ENCODE data around the gene ST3GAL2.
"Not testable (repeated sequence)": the region's sequence is repeated elsewhere in the genome, so short reads cannot be mapped to it uniquely, and the experiment has no call there.

ST3GAL2 gene

GRCh38 chr16:70349783-70350182 lies 89.1 kb downstream of the ST3GAL2 start:
- in situ Hi-C loops (cut with MboI; ENCODE audit: low sequenced_read_pairs): no loop called here

- in situ Hi-C loops (cut with MboI; ENCODE audit: low sequenced_read_pairs): no loop called here
Observed at GRCh38 chr16:70348991-70349390, 89.9 kb downstream of the ST3GAL2 start.

- in situ Hi-C loops (cut with MboI; ENCODE audit: low sequenced_read_pairs): no loop called here
Observed at GRCh38 chr16:70345840-70346239, 93.1 kb downstream of the ST3GAL2 start.

- in situ Hi-C loops (cut with MboI; ENCODE audit: low sequenced_read_pairs): no loop called here
Observed at GRCh38 chr16:70342016-70342415, 96.9 kb downstream of the ST3GAL2 start.

GRCh38 chr16:70341600-70341999 lies 97.3 kb downstream of the ST3GAL2 start:
- in situ Hi-C loops (cut with MboI; ENCODE audit: low sequenced_read_pairs): no loop called here

GRCh38 chr16:70337814-70338213 lies 101.1 kb downstream of the ST3GAL2 start:
- in situ Hi-C loops (cut with MboI; ENCODE audit: low sequenced_read_pairs): no loop called here

- in situ Hi-C loops (cut with MboI; ENCODE audit: low sequenced_read_pairs): not testable (repeated sequence)
Observed at GRCh38 chr16:70332728-70333127, 106.2 kb downstream of the ST3GAL2 start.

GRCh38 chr16:70331588-70332358 lies 107.1 kb downstream of the ST3GAL2 start:
- in situ Hi-C loops (cut with MboI; ENCODE audit: low sequenced_read_pairs): no loop called here

- in situ Hi-C loops (cut with MboI; ENCODE audit: low sequenced_read_pairs): no loop called here
Observed at GRCh38 chr16:70331091-70331490, 107.8 kb downstream of the ST3GAL2 start.
